Panc1 (cell line): ENCODE results near the gene KCNJ9. TPM values are rescaled to one million over a fixed set of nuclear protein-coding genes. Genes with fewer than 3 reads are reported as not detected.

Source experiments
- ATAC-seq: fragments of 200-7000 bp; cut with Tn5 transposase; 2 replicates; pipeline ENCODE4 v1.9.1; 2020; ENCODE audit warnings: mild to moderate bottlenecking, moderate library complexity
- BruUV-seq: library from RNA; stranded (reverse); fragments of 400-500 nt; replicated peaks from 2 replicates; lab custom pipeline; 2021; lab: Mats Ljungman, UMichigan
- CTCF ChIA-PET: fragments of 300-600 bp; sonication (Branson Sonifier 250); formaldehyde crosslinking; loops from one replicate; lab custom pipeline; 2022; ENCODE audit warnings: antibody characterized with exemption; lab: Charles Lee
- POLR2A ChIA-PET: fragments of 300-600 bp; sonication (Branson Sonifier 250); formaldehyde crosslinking; loops from one replicate; lab custom pipeline; 2022; ENCODE audit warnings: antibody characterized with exemption; lab: Charles Lee
- DNase-seq: peaks from one replicate; pipeline ENCODE4 v3.0.0-alpha.2; 2010; ENCODE audit warnings: low read depth, low spot score
- H3K27ac ChIP-seq: 2 replicates; pipeline ENCODE4 v1.5.1; 2011; ENCODE audit warnings: mild to moderate bottlenecking, low read length, inconsistent platforms
- H3K27me3 ChIP-seq: fragments of 200-500 bp; sonication (Bioruptor generic); 2 replicates; pipeline ENCODE4 v1.6.0; 2014; ENCODE audit warnings: low read length, inconsistent platforms; ENCODE audit not compliant: control insufficient read depth, insufficient read depth
- H3K36me3 ChIP-seq: fragments of 200-500 bp; sonication (Bioruptor generic); 2 replicates; pipeline ENCODE4 v1.5.1; 2014; ENCODE audit warnings: inconsistent platforms, mild to moderate bottlenecking, low read length, moderate library complexity; ENCODE audit not compliant: control insufficient read depth, insufficient read depth
- H3K4me1 ChIP-seq: 2 replicates; pipeline ENCODE4 v1.5.1; 2011; ENCODE audit warnings: inconsistent platforms, mild to moderate bottlenecking, low read length, moderate library complexity; ENCODE audit not compliant: control insufficient read depth, insufficient read depth
- H3K4me3 ChIP-seq, 2 experiments: 2 replicates each; pipeline ENCODE4 v1.5.1; 2011 to 2012; ENCODE audit warnings: low read depth in 2 of 2, low read length in 2 of 2, mild to moderate bottlenecking in 2 of 2, inconsistent platforms in 1 of 2, moderate library complexity in 1 of 2
- H3K9me3 ChIP-seq: fragments of 200-500 bp; sonication (Bioruptor generic); 2 replicates; pipeline ENCODE4 v1.5.1; 2014; ENCODE audit warnings: low read depth, mild to moderate bottlenecking, inconsistent platforms, low read length, moderate library complexity; ENCODE audit not compliant: control insufficient read depth, insufficient read depth
- POLR2AphosphoS5 ChIP-seq: IDR thresholded peaks from 2 replicates; pipeline ENCODE4 v1.6.1; 2012; ENCODE audit warnings: mild to moderate bottlenecking, low read depth, low read length, moderate library complexity
- SIN3A ChIP-seq: IDR thresholded peaks from 2 replicates; pipeline ENCODE4 v1.6.1; 2012; ENCODE audit warnings: low read depth, mild to moderate bottlenecking, low read length, moderate library complexity, borderline replicate concordance; ENCODE audit not compliant: insufficient read depth
- TCF7L2 ChIP-seq: IDR thresholded peaks from 2 replicates; pipeline ENCODE4 v1.6.1; 2011; ENCODE audit warnings: mild to moderate bottlenecking, low read depth, low read length, inconsistent platforms
- in situ Hi-C: cut with HindIII; loops from 2 replicates; pipeline ENCODE4 v1.10.0; 2016; ENCODE audit warnings: low sequenced_read_pairs, low pct_unique_long_range_greater_than_20kb
- intact Hi-C: fragments of 100-400 bp; cut with micrococcal nuclease; formaldehyde crosslinking; loops from one replicate; pipeline ENCODE4 v1.10.0; 2022; ENCODE audit not compliant: unreplicated experiment
- total RNA-seq: library from RNA; stranded (reverse); gene quantifications from one replicate; pipeline ENCODE4 v1.2.1, GENCODE V29; 2021; ENCODE audit not compliant: unreplicated experiment
- TF ChIP-seq, protein P1 (sequence below): fragments of 450-650 bp; IDR thresholded peaks from 2 replicates; pipeline ENCODE4 v1.5.1; 2017; ENCODE audit warnings: mild to moderate bottlenecking
- TF ChIP-seq, protein P2 (sequence below), 2 experiments: IDR thresholded peaks; 2 replicates each; pipeline ENCODE4 v1.6.1; 2011 to 2012; ENCODE audit warnings: low read depth in 2 of 2, control low read depth in 1 of 2, low read length in 1 of 2, mild to moderate bottlenecking in 1 of 2, moderate library complexity in 1 of 2; ENCODE audit not compliant: insufficient read depth in 1 of 2

KCNJ9 gene
- total RNA-seq, 1 experiment from 2014 or later: not detected

DNA sequence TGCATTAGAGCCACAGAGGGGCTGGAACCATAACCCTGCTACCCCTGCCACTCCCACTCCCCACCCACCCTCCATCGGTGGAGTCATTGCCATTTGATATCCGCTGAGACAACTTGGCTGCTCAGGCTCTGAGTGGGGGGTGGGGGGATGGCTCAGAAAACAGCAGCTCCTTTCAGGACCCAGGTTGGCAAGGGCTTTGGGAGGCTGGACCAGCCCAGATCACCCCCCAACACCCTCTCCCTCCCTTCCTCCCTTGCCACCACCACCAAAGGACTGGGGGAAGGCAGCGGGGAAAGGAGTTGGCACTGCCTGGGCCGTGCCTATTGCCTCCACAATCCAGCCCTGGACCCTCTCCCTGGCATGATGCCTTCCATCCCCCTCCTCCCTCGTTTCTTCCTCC, 13.1 kb upstream of the KCNJ9 start:
- Histone ChIP-seq H3K9me3 (no peaks in the 10 kb centered on the region), H3K4me1 (no peaks in the 10 kb centered on the region), H3K27ac (no peak overlapping the region), H3K36me3 (no peaks in the 10 kb centered on the region), H3K27me3 (peaks cover 15% of the 10 kb centered on the region), H3K4me3 (no peak overlapping the region)
- TF ChIP-seq, protein P1, sequence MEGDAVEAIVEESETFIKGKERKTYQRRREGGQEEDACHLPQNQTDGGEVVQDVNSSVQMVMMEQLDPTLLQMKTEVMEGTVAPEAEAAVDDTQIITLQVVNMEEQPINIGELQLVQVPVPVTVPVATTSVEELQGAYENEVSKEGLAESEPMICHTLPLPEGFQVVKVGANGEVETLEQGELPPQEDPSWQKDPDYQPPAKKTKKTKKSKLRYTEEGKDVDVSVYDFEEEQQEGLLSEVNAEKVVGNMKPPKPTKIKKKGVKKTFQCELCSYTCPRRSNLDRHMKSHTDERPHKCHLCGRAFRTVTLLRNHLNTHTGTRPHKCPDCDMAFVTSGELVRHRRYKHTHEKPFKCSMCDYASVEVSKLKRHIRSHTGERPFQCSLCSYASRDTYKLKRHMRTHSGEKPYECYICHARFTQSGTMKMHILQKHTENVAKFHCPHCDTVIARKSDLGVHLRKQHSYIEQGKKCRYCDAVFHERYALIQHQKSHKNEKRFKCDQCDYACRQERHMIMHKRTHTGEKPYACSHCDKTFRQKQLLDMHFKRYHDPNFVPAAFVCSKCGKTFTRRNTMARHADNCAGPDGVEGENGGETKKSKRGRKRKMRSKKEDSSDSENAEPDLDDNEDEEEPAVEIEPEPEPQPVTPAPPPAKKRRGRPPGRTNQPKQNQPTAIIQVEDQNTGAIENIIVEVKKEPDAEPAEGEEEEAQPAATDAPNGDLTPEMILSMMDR: no peak
- TF ChIP-seq SIN3A (no peak), TCF7L2 (no peak), POLR2AphosphoS5 (no peak)
- TF ChIP-seq, protein P2, sequence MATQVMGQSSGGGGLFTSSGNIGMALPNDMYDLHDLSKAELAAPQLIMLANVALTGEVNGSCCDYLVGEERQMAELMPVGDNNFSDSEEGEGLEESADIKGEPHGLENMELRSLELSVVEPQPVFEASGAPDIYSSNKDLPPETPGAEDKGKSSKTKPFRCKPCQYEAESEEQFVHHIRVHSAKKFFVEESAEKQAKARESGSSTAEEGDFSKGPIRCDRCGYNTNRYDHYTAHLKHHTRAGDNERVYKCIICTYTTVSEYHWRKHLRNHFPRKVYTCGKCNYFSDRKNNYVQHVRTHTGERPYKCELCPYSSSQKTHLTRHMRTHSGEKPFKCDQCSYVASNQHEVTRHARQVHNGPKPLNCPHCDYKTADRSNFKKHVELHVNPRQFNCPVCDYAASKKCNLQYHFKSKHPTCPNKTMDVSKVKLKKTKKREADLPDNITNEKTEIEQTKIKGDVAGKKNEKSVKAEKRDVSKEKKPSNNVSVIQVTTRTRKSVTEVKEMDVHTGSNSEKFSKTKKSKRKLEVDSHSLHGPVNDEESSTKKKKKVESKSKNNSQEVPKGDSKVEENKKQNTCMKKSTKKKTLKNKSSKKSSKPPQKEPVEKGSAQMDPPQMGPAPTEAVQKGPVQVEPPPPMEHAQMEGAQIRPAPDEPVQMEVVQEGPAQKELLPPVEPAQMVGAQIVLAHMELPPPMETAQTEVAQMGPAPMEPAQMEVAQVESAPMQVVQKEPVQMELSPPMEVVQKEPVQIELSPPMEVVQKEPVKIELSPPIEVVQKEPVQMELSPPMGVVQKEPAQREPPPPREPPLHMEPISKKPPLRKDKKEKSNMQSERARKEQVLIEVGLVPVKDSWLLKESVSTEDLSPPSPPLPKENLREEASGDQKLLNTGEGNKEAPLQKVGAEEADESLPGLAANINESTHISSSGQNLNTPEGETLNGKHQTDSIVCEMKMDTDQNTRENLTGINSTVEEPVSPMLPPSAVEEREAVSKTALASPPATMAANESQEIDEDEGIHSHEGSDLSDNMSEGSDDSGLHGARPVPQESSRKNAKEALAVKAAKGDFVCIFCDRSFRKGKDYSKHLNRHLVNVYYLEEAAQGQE (IDR thresholded peaks at IDR 0.05; ENCODE audit: insufficient read depth in 1 of 2, low read depth in 2 of 2, low read length in 1 of 2): no peak
- ATAC-seq: no peak
- BruUV-seq: no TSS peak
- DNase-seq: no peak
- intact Hi-C loops (no loop called here), in situ Hi-C loops (no loop called here)
- POLR2A ChIA-PET: no interaction called here
- CTCF ChIA-PET: no interaction called here

DNA sequence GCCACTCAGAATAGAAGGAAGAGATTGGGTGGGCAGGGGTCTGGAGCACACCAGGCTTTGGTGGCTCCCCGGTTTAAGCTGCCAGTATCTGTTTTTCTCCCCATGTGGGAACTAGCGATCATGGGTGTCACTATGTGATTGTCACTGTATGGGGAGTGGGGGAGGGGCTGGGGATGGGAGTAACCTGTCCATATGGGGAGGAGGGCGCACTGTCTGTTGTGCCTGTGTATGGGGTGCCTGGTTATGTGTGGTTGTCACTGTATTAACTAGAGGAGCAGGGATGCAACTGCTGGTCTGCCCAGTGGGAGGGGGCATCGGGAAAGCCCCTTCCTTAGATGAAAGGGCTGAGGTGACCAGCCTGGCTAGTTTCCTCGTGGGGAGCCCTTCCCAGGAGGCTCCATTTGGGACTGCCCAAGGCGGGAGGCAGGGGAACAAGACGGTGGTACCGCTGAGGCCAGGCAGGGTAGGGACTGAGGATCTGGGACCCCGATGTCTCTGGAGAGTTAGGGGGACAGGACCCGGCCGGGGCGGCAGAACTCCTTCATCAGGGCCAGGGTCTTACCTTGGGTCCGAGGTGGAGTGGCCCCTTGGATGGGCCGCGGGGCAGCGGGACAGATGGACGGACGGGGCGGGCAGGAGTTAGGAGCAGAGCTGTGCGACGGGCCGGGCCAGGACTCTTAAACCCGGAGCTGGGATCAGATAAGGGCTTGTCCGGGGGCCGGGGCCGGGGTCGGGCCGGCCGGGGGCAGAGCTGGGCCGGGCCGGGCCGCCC, 11.7 kb upstream of the KCNJ9 start, which contains the start of gene KCNJ10:
Gene KCNJ10 (minus strand): TSS at position 701 of the 772 bp plus-strand sequence. CDS start 27,628 bp downstream, outside the sequence.
- CTCF ChIA-PET: no interaction called here
- POLR2A ChIA-PET: interaction anchor here (0.7 kb wide), 1 partner anchor 11 kb away, joined by 11 read pairs; no protein-coding TSS in a partner anchor
- intact Hi-C loops: no loop called here
- Histone ChIP-seq H3K27ac (no peak within 1 kb of the TSS), H3K36me3 (no peaks in the 10 kb centered on the region), H3K4me1 (no peaks in the 10 kb centered on the region), H3K27me3 (peaks cover 15% of the 10 kb centered on the region), H3K4me3 (peak within 1 kb of the TSS; percentile 29 to 37), H3K9me3 (no peaks in the 10 kb centered on the region)
- TF ChIP-seq, protein P2 (IDR thresholded peaks at IDR 0.05; ENCODE audit: insufficient read depth in 1 of 2, low read depth in 2 of 2, low read length in 1 of 2): no peak
- TF ChIP-seq, protein P1: no peak
- TF ChIP-seq SIN3A: no peak
- no peak for TF ChIP-seq TCF7L2
- in situ Hi-C loops: no loop called here
- no TSS peak for BruUV-seq
- DNase-seq (no peak), ATAC-seq (peak; percentile 75)
